Sigmoid colon (tissue), 3 donors: ENCODE results near the gene KCNE1.

Experiments used
- CTCF ChIP-seq, 4 experiments: fragments of 450-650 bp in 3 of 4; fragments of 200-600 bp in 1 of 4; IDR thresholded peaks; one replicate each; pipeline ENCODE4 v1.5.1; 2016 to 2019; ENCODE audit warnings: antibody characterized with exemption in 4 of 4, mild to moderate bottlenecking in 3 of 4, moderate library complexity in 2 of 4
- POLR2A ChIP-seq, 2 donors: fragments of 450-650 bp; IDR thresholded peaks; one replicate each; pipeline ENCODE4 v1.6.1; 2016; ENCODE audit warnings: antibody characterized with exemption in 2 of 2, mild to moderate bottlenecking in 2 of 2, moderate library complexity in 2 of 2

GRCh38 chr21:34523019-34523555 is 11.1 kb upstream of the KCNE1 start:
- TF ChIP-seq POLR2A (IDR thresholded peaks at IDR 0.05) (no peak), CTCF (IDR thresholded peaks at IDR 0.05) (no peak)
